ENCODE data around the gene ADA. TPM values are rescaled to one million over a fixed set of nuclear protein-coding genes. Genes with fewer than 3 reads are reported as not detected.
A peak's percentile ranks its signal among the peaks of the same experiment; 100 is the strongest.

Gene ADA
- total and polyA plus RNA-seq, 9 of the 15 experiments (the other 6 are each of a cell fraction or from before 2014, with no cell fraction given) = 2.4 to 26.1 (median 5.3) TPM

DNA sequence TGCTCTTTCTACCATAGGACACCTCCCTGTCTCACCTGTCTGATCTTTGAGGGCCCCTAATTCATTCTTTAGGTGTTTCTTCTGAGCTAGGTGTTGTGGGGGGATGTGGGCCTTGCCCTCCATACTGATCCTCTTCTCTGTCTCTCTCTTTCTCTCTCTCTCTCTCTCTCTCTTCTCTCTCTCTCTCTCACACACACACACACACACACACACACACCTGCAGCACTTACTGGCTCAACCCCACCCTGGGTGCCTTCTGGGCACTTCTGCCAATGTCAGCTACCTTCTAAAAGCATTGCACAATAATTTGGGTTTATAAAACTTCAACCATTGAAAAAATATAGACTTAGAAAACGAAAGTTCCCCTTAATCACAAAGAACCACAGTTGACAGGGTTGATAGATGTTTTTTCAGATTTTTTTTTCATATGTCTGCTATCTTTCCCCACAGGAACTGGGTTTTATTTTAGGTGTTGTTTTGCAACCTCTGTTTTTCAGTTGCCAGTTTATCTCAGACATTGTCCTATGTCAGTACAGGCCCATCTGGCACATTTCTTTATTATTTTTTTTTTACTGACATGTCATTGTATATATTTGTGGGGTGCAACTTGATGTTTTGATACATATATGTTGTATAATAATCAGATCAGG lies 41.1 kb downstream of the ADA start (continued):
- TF ChIP-seq CBFA2T3 (IDR thresholded peaks at IDR 0.05) = peak; percentile 31; the same call in 1 of the 2 replicates
- TF ChIP-seq CEBPB (tag; IDR thresholded peaks at IDR 0.05) = peak; percentile 86
- TF ChIP-seq HDAC1 (IDR thresholded peaks at IDR 0.05) = 0 out of 4 replicates have a peak, but pooled peaks of 1 of the 2 experiments have one; percentile 9
- TF ChIP-seq, protein P1, sequence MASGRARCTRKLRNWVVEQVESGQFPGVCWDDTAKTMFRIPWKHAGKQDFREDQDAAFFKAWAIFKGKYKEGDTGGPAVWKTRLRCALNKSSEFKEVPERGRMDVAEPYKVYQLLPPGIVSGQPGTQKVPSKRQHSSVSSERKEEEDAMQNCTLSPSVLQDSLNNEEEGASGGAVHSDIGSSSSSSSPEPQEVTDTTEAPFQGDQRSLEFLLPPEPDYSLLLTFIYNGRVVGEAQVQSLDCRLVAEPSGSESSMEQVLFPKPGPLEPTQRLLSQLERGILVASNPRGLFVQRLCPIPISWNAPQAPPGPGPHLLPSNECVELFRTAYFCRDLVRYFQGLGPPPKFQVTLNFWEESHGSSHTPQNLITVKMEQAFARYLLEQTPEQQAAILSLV (tag; IDR thresholded peaks at IDR 0.05) = peak; percentile 64
- TF ChIP-seq CEBPG (CRISPR knock-in tag; IDR thresholded peaks at IDR 0.05) = no peak
- TF ChIP-seq CEBPG (tag; conservative IDR thresholded peaks at IDR 0.05 in 1 of 2, IDR thresholded peaks at IDR 0.05 in 1 of 2) = peak; percentile 57 to 81; a peak in 2 of 4 replicates
- TF ChIP-seq ZNF165 (CRISPR knock-in tag; IDR thresholded peaks at IDR 0.05; ENCODE audit: borderline replicate concordance) = no peak
- no peak for TF ChIP-seq ASH1L (IDR thresholded peaks at IDR 0.05; ENCODE audit: borderline replicate concordance, low read depth, partially characterized antibody)
- TF ChIP-seq ZBTB8A (IDR thresholded peaks at IDR 0.05; ENCODE audit: partially characterized antibody) = no peak
- TF ChIP-seq PHF21A (IDR thresholded peaks at IDR 0.05; ENCODE audit: borderline replicate concordance, low read depth) = 0 out of 2 replicates have a peak, but pooled peaks have one; percentile 32
- TF ChIP-seq MLLT1 (IDR thresholded peaks at IDR 0.05) = 0 out of 4 replicates have a peak, but pooled peaks of 1 of the 2 experiments have one; percentile 40
- TF ChIP-seq SP2 (IDR thresholded peaks at IDR 0.05; ENCODE audit: extremely low read depth, low read depth, low read length, poor library complexity, severe bottlenecking) = no peak
- TF ChIP-seq NFIX (CRISPR knock-in tag; IDR thresholded peaks at IDR 0.05; ENCODE audit: low read depth) = no peak
